Adipocyte (in vitro differentiated cells): Measurements from ENCODE around the gene PCDHA2.

Experiments used
- DNase-seq: peaks from one replicate; pipeline ENCODE4 v3.0.0-alpha.2; 2015; ENCODE audit warnings: low read depth
- H3K27me3 ChIP-seq: replicated peaks from 2 replicates; pipeline ENCODE4 v1.7.0; 2013; ENCODE audit warnings: mild to moderate bottlenecking, low read length, moderate library complexity; ENCODE audit not compliant: control insufficient read depth, insufficient read depth
- H3K36me3 ChIP-seq: 2 replicates; pipeline ENCODE4 v1.7.0; 2013; ENCODE audit warnings: low read length, mild to moderate bottlenecking, moderate library complexity; ENCODE audit not compliant: control insufficient read depth, insufficient read depth, severe bottlenecking
- H3K4me1 ChIP-seq: 2 replicates; pipeline ENCODE4 v1.7.0; 2013; ENCODE audit warnings: mild to moderate bottlenecking, low read length, moderate library complexity; ENCODE audit not compliant: control insufficient read depth, insufficient read depth
- H3K4me3 ChIP-seq: 2 replicates; pipeline ENCODE4 v1.7.0; 2013; ENCODE audit warnings: mild to moderate bottlenecking, low read length, moderate library complexity
- H3K9ac ChIP-seq: 2 replicates; pipeline ENCODE4 v1.7.0; 2013; ENCODE audit warnings: mild to moderate bottlenecking, low read length, moderate library complexity
- H3K9me3 ChIP-seq: 2 replicates; pipeline ENCODE4 v1.7.0; 2013; ENCODE audit warnings: mild to moderate bottlenecking, low read length, moderate library complexity; ENCODE audit not compliant: control insufficient read depth

The PCDHA2 gene

GRCh38 chr5:140842798-140843733 is 48.4 kb downstream of the PCDHA2 start:
- no peak for DNase-seq
- Histone ChIP-seq H3K36me3 (no peaks in the 10 kb centered on the region), H3K9ac (no peak overlapping the region), H3K4me1 (no peaks in the 10 kb centered on the region), H3K4me3 (no peak overlapping the region), H3K27me3 (no peaks in the 10 kb centered on the region), H3K9me3 (peaks cover 6% of the 10 kb centered on the region)
